Esophagus muscularis mucosa (tissue), 4 donors: ENCODE results near the gene CEACAM16.

Experiments
- EP300 ChIP-seq: sonication (generic); formaldehyde crosslinking; IDR thresholded peaks from one replicate; pipeline ENCODE4 v1.6.1; 2017; ENCODE audit warnings: antibody characterized with exemption
- POLR2A ChIP-seq: fragments of 450-650 bp; IDR thresholded peaks from one replicate; pipeline ENCODE4 v1.6.1; 2017; ENCODE audit warnings: antibody characterized with exemption, moderate library complexity, mild to moderate bottlenecking, low read depth
- POLR2AphosphoS5 ChIP-seq, 2 donors: sonication (generic); formaldehyde crosslinking; IDR thresholded peaks; one replicate each; pipeline ENCODE4 v1.6.1; 2017; ENCODE audit warnings: antibody characterized with exemption in 2 of 2
- TF ChIP-seq, protein P1 (sequence below), 3 experiments: fragments of 200-600 bp in 2 of 3; fragments of 450-650 bp in 1 of 3; sonication (generic) in 2 of 3; IDR thresholded peaks; one replicate each; pipeline ENCODE4 v1.5.1; 2017 to 2019; ENCODE audit warnings: antibody characterized with exemption in 3 of 3, mild to moderate bottlenecking in 2 of 3, moderate library complexity in 1 of 3

DNA sequence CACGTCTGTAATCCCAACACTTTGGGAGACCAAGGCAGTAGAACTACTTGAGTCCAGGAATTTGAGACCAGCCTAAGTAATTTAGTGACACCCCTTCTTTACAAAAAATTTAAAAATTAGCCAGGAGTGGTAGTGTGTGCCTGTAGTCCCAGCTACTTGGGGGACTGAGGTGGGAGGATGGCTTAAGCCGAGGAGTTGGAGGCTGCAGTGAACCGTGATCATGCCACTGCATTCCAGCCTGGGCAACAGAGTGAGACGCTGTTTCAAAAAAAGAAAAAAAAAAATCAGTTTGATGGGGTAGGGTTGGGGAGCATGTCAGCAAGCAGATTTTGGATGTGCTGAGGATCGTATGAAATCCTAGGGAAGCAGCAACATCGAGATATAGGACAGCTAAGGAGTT is 23.4 kb upstream of the CEACAM16 start:
- TF ChIP-seq, protein P1, sequence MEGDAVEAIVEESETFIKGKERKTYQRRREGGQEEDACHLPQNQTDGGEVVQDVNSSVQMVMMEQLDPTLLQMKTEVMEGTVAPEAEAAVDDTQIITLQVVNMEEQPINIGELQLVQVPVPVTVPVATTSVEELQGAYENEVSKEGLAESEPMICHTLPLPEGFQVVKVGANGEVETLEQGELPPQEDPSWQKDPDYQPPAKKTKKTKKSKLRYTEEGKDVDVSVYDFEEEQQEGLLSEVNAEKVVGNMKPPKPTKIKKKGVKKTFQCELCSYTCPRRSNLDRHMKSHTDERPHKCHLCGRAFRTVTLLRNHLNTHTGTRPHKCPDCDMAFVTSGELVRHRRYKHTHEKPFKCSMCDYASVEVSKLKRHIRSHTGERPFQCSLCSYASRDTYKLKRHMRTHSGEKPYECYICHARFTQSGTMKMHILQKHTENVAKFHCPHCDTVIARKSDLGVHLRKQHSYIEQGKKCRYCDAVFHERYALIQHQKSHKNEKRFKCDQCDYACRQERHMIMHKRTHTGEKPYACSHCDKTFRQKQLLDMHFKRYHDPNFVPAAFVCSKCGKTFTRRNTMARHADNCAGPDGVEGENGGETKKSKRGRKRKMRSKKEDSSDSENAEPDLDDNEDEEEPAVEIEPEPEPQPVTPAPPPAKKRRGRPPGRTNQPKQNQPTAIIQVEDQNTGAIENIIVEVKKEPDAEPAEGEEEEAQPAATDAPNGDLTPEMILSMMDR (IDR thresholded peaks at IDR 0.05), result no peak
- no peak for TF ChIP-seq POLR2A
- no peak for TF ChIP-seq POLR2AphosphoS5 (IDR thresholded peaks at IDR 0.05)
- TF ChIP-seq EP300, result no peak
